Measurements from ENCODE around the gene DHPS.

DNA sequence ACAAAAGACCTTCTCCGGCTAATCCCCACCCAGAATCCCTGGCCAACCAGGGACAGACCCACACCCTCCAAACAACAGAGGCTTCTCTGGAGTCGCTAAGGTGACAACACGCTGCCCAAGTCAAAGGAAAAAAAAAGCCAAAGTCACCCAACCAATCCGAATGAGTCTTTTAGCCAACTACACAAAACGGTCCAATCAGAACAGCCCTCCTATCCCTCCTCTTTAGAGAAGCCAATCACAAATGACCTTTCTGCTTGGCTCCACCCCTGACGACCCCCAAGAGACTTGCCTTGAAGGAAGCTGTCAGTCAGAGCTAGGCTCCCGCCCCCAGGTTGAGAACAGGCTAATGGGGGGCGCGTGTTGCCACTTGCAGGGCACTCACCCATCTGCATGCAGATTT, 21.4 kb upstream of the DHPS start:
- TF ChIP-seq, protein P1, sequence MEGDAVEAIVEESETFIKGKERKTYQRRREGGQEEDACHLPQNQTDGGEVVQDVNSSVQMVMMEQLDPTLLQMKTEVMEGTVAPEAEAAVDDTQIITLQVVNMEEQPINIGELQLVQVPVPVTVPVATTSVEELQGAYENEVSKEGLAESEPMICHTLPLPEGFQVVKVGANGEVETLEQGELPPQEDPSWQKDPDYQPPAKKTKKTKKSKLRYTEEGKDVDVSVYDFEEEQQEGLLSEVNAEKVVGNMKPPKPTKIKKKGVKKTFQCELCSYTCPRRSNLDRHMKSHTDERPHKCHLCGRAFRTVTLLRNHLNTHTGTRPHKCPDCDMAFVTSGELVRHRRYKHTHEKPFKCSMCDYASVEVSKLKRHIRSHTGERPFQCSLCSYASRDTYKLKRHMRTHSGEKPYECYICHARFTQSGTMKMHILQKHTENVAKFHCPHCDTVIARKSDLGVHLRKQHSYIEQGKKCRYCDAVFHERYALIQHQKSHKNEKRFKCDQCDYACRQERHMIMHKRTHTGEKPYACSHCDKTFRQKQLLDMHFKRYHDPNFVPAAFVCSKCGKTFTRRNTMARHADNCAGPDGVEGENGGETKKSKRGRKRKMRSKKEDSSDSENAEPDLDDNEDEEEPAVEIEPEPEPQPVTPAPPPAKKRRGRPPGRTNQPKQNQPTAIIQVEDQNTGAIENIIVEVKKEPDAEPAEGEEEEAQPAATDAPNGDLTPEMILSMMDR (IDR thresholded peaks at IDR 0.05), result no peak
- TF ChIP-seq POLR2A (IDR thresholded peaks at IDR 0.05), result no peak
- TF ChIP-seq EP300 (IDR thresholded peaks at IDR 0.05), result no peak
